ENCODE results near the gene MTR.
"Not testable (repeated sequence)": the region's sequence is repeated elsewhere in the genome, so short reads cannot be mapped to it uniquely, and the experiment has no call there.

The MTR gene

DNA sequence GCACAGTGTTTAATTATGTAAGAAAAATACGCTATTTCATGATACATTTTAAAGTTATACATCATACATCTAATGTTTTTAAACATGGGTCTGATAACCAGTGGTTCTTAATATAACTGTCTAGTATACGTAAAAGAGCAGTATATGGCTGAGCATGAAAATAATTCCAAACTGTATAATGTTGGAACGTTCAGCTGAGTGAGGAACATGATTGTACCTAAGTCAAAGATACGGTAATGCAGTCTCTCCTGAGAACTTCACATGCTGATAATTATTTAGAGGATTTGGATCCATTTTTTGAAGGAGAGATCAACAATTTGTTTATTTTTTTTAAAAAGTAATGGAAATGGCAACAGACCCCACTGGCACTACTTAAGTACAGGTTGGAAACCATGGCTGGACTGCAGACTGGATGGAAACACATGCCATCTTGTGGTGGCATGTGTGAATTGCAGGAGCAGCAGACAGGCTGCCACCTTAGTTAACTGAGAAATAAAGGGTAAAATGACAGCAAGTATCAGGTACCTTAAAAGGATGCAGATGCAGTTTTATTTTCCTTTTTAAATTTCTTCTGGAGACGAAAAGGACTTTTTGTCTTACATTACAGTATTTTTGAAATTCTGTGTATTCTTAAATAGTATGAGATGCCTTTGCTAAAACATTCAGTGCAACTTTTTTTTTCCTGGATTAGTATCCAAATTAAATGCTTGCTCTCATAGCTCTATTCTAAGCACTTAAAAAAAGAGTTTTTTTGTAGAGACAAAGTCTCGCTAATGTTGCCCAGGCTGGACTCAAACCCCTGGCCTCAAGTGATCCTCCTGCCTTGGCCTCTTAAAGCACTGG lies 73.8 kb downstream of the MTR start:
- peak; percentile 64 for DNase-seq

DNA sequence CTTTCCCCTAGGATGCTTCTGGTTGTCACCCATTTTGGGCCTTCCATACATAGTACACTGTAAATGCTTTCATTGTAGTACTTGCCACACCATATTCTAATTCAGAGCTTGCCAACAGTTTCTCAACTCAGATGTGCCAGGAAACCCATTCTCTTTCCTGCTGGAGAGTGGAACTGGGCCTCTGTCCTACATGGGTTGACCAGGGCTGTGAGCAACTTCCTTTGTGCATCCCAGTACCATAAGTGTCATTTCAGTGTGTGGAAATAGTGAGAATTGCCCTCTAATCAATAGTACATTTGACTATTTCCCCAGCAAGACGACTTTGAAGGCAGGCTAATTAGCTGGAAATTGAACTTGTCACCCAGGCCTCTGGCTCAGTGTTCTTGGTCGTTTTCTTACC lies 74.8 kb downstream of the MTR start:
- peak; percentile 22 for DNase-seq

DNA sequence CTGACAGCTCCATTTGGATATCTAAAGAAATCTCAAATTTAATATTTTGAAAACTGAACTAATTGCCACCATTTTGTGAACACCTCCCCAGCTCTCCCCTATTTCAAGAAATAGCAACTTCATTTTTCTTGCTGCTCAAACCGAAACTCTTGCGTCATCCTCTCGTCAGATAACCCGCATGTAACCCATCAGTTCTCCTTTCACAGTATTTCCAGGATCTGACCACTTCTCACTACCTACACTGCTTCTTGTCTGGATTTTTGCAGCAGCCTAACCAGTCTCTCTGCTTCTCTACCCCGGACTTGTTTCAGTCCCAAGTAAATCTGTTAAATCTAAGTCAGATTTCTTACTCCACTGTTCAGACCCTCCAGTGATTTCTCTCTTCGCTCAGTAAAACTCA lies 75.6 kb downstream of the MTR start:
- peak; percentile 94 for DNase-seq

DNA sequence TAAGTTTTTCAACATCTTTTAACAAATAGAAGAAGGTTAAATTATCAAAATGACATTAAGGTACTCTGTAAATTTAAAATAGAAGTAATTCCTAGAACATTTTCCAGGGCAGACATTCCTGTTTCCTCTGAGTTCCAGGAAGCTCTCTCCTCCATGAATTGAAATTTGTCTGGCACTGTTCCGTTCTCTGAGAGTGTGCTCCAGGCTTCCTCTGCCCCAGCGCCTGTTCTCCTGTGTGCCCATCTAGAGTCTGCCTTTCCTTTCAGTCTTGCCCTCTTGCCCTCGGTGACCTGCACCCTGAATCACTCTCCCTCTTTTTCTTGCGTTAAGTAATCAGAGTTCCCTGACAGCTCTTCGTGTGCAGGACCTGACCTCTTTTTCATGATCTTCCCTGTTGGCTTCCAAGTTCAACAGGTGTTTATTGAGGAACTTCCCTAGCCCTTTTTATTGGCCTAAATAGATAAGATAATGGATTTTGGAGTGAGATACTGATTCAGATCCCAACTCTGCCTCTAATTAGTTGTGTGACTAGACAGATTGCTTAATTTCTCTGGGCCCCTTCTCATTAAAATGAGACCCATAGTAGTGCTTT lies 77.1 kb downstream of the MTR start:
- DNase-seq: no peak

DNA sequence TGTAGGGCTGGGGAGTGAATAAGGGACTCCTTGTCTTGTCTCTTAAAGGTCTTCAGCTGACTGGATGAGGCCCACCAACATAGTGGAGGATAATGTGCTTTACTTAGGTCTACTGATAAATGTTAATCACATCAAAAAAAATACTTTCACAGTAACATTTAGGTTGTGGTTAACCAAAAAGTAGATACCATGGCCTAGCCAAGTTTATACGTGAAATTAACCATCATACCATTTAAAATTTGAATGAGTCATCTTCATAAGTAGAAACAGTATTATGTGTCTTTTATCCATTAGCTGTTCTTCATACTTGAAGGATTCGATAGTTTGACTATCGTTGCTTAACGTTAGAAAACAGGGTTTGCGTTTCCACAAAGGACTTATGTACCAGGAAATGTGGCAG lies 80.9 kb downstream of the MTR start:
- DNase-seq: no peak

DNA sequence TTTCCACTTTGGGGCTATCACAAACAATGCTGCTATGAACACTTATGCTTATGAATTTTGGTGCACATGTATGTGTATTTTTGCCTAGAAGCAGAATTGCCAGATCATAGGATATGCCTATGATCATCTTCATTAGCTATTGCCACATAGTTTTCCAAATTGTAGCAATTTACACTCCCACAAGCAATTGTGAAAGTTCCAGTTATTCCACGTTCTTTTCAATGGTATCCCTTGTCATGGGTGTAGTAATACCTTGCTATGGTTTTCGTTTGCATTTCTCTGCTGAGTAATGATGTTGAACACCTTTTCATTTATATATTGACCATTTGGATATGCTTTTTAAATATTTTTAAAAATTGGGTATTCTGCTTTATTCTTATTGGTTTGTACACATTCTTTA lies 82.6 kb downstream of the MTR start:
- DNase-seq: peak; percentile 17

DNA sequence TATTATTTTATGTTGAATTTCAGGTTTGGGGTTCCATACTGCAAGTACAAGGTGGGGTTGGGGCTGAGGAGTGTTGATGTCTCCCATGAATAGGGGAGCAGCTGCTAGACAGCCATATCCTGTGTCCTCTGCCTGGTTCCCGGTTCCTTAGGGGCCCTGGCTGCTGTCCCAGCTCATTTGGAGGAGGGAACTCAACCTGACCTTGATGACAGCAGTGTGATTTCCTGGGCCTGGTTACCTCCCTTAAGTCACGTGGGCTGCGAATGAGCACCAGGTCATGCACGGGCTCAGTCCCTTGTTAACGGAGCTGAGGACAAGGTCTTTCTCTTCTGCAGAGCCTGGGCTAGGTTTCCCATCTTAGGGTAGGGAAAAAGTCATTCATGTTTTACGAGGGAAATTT lies 85.1 kb downstream of the MTR start:
- no peak for DNase-seq

DNA sequence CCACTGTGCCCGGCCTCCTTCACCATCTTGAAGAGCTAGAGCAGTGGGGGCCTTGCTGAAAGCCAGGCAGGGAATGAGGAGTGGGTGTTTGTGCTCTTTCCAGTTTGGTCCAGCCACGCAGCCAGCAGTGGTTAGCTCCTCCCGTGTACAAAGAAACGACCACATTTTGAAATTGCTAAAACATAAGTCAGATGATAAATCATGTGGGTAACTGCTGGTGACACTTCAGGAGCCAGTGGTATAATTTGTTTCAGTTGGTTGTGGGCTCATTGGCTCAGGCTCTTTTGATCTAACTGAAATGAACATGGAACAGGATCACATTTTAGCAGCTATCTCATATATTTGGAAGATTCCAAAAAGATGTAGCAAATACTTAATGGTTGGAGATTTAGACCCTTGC lies 87.6 kb downstream of the MTR start:
- DNase-seq: no peak

DNA sequence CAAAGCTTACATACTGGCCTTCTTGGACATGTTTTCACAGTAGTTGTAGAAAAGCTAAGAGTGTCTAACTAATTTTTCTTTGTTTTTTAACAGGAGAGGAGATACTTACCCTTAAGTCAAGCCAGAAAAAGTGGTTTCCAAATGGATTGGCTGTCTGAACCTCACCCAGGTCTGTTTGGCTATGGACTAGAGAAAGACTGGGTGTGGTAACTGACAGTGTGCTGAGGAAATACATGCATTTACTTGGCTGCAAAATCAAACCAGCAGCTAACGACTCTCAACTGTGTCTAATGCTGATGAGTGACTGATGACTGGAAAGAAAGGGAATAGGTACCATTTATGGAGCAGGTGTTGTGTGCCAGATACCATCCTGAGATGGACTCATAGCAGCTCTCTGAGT lies 91.1 kb downstream of the MTR start:
- DNase-seq: no peak

DNA sequence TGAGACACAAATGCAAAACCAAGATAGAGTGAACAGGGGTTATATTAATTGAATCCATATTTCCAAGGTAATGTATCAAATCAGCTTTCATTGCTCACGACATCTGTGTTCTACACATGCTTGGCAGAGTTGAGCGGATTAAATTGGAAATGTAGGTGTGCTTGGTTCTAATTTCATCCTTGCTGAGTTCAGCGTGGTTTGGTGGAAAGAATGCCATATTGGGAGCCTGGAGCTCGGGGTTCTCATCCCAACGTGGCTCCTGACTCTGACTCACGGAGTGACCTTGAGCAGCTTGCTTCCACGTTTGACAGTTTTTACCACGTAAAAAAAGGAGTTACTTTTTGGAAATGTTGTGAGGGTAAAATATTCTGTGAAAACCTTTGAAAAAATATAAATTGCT lies 92.0 kb downstream of the MTR start:
- DNase-seq: no peak

DNA sequence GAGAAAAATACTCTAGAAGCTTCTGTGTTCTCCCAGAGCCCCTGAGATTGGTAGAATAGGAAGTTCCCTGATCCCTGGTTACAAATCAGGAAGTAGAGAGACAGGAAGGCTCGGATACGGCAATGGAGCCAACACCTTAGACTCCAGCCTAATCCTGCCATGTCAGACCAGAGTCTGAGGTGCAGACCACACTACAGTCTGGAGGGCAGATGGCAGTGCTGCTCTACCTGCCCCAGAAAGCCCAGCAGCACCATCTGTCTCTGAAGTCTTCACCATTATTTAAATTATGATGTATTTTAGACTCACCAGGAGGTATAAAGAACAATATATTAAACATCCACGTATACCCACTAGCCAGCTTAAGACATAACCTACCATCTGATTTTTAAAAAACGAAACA lies 93.0 kb downstream of the MTR start:
- DNase-seq: no peak

DNA sequence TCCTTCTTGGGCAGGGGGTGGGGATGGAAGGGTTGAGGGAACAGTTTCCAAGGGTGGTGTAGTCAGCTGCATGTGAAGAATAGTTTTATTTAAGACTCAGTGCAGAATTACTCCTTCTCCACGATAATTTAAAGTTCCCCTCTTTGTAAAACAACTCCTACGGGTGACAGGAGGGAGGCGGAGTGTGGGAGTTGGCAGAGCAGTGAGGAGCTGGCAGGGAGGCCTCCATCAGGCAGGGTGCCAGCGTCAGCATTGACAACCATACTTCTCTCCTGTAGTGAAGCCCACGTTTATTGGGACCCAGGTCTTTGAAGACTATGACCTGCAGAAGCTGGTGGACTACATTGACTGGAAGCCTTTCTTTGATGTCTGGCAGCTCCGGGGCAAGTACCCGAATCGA lies 93.8 kb downstream of the MTR start:
- DNase-seq: no peak

DNA sequence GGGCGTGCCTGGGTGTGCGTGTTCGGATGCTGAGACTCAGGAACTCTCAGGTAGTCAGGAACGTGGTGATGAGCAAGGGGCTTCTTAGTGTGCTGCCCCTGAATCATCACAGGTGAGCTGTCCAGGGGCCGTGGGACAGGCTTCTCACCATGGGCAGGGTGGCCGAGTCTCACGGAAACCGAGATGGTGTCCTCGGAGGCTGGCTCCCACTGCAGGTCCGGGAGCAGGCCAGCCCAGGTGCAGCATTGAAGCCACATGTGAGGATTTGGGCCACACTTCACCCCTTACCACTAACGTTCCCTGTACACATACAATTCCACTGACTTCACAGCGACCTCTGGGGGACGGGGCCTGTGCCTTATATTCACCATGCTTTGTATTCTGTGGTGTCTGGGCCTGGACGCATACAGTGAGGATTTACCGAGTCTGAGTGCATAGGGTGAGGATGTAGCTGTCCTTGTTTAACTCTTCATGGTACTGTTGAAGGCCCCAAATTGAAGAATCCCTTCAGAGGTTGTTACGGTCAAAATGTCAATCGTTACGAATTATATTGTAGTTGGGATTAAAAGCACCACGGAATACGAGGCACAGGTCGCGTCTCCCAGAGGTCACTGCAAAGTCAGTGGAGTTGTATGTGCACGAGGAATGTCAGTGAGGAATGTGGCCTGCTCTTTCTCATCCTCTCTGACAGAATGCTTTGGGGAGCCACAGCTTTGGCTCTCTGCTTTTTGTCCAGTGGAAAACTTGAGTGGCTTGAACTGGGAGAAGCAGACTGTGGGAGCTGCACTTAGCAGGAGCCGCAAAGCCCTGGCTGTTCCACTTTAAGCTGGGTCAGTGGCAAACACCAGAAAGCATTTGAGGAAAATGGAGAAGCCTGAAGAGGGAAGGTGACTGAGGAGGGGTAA lies 95.3 kb downstream of the MTR start:
- no peak for DNase-seq

DNA sequence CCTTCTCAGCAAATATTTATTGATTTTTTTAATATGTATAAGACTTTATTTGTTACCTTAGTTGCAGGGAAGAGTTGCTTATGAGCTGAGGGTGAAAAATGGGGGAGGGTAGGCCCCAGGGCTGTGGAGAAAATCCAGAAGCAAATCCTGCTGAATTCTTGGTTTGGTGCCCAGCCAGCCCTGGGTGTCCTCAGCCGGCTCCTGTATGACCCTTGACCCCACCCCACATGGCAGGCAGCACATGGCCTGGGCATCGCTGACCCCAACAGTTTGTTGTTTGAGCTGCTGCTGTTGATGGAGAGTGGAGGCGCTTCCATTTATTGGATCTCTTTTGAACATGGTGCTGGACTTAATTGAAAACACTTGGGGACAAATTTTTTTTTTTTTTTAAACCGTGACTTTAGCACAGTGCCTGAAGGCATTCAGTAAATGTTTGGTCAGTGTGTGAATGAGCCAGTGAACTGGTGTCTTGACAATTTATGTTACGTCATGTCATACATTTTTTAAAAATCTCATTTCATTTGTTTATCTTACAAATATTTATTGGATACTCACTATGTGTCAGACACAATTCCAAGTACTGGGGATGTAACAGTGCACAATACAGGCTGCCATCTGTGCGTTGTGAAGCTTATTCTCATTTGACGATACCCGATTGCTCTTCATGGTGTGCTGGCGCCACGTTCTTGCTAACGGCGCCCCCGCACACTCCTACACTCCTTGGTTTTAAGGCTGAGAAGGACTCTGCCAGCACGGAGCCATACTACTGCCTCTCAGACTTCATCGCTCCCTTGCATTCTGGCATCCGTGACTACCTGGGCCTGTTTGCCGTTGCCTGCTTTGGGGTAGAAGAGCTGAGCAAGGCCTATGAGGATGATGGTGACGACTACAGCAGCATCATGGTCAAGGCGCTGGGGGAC lies 98.8 kb downstream of the MTR start:
- no peak for DNase-seq

DNA sequence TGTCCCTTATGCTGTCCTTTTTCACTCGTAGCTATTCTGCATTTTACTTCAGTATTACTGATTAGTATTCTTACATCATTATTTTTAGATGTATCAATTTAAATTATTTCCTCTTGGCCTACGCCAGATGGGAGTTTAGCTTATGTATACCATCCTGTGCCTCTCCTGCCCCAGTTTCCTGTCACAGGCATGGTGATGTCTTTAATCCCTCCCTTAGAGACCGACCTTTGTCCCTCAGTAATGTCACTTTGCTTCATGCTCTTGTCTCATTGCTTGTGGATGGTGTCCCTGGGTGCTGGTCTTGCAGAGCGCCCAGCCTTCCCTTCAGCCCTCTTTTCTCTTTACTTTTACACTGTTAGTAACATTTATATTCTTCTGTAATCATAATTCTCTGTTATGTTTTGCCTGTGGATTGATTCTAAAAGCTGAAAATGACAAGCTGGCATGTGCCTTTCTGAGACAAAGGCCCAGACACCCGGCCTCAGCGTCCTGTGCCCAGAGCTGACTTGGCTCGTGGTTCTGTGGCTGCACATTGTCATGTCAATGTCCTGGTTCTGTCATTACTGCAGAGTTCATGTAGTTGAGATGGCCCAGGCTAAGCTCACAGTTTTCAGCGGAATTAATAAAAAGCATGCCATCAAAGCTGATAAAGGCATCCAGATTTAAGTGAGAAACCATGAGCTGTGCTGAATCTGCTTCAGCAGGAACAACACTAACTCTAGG lies 100.7 kb downstream of the MTR start:
- DNase-seq: no peak

DNA sequence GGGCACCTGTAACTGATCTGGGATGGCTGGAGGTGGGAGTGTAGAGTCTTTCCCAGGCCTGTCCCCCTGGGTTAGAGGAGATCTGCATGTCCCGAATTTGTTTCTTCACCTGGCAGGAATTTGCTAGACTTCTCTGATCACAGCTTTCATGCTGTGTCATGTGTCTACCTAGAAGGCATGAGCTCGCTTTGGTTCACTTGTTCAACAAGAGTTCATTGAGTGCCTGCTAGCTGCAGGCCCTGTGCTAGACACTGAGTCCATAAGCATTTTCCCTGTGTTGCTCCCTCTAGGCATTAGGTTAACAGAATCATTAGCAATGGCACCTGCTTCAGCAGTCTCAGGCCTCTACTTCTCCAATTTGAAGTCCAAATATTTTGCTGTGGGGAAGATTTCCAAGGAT lies 101.6 kb downstream of the MTR start:
- no peak for DNase-seq

DNA sequence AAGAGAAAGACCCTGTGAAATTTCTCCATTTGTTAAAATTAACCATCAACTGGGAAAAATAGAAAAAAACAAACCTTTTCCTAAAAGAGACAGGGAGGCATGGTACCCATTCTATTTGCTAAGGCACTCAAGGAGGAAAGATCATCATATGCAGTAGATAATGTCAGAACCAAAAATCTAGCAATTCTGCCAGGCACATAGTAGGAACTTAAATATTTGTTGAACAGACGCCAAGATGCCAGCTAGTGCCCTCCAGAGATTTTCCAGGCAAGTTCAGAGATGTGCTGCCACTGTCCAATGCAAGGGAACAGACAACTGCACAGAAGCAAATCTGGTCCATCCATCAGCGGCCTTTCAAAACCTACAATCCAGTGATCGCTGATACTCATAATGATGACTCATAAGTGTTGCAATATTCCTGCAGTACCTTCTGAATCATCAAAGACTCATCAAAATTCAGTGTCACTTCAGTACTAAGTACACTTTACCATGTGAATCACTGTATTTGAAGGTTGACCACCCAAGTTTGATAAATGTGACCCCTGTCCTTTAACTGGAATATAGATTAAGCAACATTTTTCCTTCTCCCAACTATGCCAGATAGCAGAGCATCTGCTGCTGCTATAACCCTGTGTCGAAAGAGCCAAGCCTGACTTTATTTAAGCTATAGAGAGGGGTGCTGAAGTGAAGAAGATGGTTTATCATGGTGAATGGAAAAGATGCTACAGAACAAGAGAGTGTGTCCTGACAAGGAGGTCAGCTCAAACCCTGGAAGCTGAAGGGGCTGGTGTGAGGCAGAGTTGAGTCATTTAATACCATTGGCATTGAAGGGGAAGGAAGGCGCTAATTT lies 110.0 kb downstream of the MTR start:
- peak; percentile 62 for DNase-seq

DNA sequence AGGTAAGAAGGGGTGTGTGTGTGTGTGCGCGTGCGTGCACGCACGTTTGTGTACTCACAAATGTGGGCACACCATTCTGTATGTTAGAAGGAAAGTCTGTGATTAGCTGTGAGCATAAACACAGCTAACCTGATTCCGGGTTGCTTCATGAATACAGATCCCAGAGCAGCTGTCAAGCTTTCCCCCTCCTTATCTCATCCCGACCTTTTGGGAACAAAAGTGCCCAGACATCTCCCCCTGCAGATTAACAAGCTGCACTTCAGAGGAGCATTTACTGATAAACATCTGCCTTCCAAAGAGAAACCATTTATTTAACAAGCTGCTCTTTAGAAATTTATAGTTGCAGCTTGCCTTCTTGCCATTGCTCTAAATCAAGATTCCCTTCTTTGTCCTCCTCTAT lies 112.1 kb downstream of the MTR start:
- no peak for DNase-seq

DNA sequence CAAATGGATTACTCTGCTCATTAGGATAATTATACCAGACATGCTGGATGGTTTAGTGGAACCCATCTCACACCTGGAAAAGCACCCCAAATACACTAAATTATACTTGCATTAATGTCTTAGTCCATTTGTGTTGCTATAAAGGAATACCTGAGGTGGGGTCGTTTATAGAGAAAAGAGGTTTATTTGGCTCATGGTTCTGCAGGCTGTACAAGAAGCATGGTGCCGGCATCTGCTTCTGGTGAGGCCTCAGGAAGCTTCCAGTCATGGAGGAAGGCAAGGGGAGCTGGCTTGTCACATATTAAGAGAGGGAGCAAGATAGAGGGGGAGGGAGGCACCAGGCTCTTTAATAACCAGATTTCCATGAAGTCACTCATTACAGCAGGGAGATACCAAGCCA lies 113.6 kb downstream of the MTR start:
- no peak for DNase-seq

DNA sequence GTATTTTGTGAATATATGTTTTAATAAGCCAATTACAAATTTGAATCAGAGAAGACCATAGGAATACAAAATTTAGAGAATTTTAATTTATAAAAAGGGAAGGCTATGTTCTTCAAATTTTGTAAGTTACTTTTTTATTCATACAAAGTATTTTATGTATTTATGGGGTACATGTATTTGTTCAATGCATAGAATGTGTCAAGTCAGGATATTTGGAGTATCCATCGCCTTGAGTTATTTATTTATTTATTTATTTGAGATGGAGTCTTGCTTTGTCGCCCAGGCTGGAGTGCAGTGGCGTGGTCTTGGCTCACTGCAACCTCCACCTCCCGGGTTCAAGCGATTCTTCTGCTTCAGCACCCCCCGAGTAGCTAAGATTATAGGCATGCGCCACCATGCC lies 116.0 kb downstream of the MTR start:
- DNase-seq: not testable (repeated sequence)

Measured in inflammatory macrophage treated with lipopolysaccharide for 4 hours (primary cell).